Thyroid gland (tissue), 4 donors: Measurements from ENCODE around the gene HLA-C. TPM values are rescaled to one million over a fixed set of nuclear protein-coding genes. Genes with fewer than 3 reads are reported as not detected.

Experiments used
- DNase-seq, 2 donors: peaks; one replicate each; pipeline ENCODE4 v3.0.0-alpha.2; 2019
- H3K27ac ChIP-seq, 3 donors: fragments of 200-600 bp; sonication (generic); 1 replicate in 2 of 3; 2 replicates in 1 of 3; pipeline ENCODE4 v1.5.1; 2016 to 2019; ENCODE audit warnings: mild to moderate bottlenecking in 1 of 3, moderate library complexity in 1 of 3
- H3K27me3 ChIP-seq: fragments of 200-600 bp; sonication (generic); one replicate; pipeline ENCODE4 v1.5.1; 2019
- H3K36me3 ChIP-seq, 2 donors: fragments of 200-600 bp; sonication (generic); one replicate each; pipeline ENCODE4 v1.5.1; 2016 to 2019
- H3K4me1 ChIP-seq, 2 donors: fragments of 200-600 bp; sonication (generic); one replicate each; pipeline ENCODE4 v1.5.1; 2017 to 2019
- H3K4me3 ChIP-seq, 3 donors: fragments of 200-600 bp; sonication (generic); replicated peaks in 1 of 3; 1 replicate in 2 of 3; 2 replicates in 1 of 3; pipeline ENCODE4 v1.5.1; 2016; ENCODE audit warnings: mild to moderate bottlenecking in 1 of 3
- H3K9me3 ChIP-seq: fragments of 200-600 bp; sonication (generic); one replicate; pipeline ENCODE4 v1.5.1; 2017
- CTCF ChIP-seq, 6 experiments: fragments of 200-600 bp in 3 of 6; fragments of 450-650 bp in 3 of 6; sonication (generic) in 3 of 6; IDR thresholded peaks; one replicate each; pipeline ENCODE4 v1.5.1; 2016 to 2019; ENCODE audit warnings: antibody characterized with exemption in 6 of 6, mild to moderate bottlenecking in 2 of 6, inconsistent platforms in 1 of 6, moderate library complexity in 1 of 6
- POLR2A ChIP-seq, 2 donors: fragments of 450-650 bp; IDR thresholded peaks; one replicate each; pipeline ENCODE4 v1.6.1; 2017; ENCODE audit warnings: antibody characterized with exemption in 2 of 2, mild to moderate bottlenecking in 2 of 2, moderate library complexity in 1 of 2
- WGBS, 2 donors: methylation state at CpG; one replicate each; pipeline ENCODE4 v1.1.5; 2017; 5-methylcytosine and 5-hydroxymethylcytosine counted together
- intact Hi-C: fragments of 100-400 bp; cut with DNase I; formaldehyde crosslinking; loops from one replicate; pipeline ENCODE4 v1.15.1; 2023
- total RNA-seq, 4 donors: library from RNA; depleted of rRNA; stranded (reverse); fragments of >200 nt; gene quantifications; one replicate each; pipeline ENCODE4 v1.2.3, GENCODE V29; 2016

HLA-C gene
- total RNA-seq, 4 donors from 2014 or later = 170 to 540 (median 399) TPM

GRCh38 chr6:31299947-31300346, 28.1 kb upstream of the HLA-C start:
- Histone ChIP-seq H3K27ac (no peak overlapping the region), H3K27me3 (no peaks in the 10 kb centered on the region), H3K4me3 (no peak overlapping the region), H3K9me3 (no peaks in the 10 kb centered on the region), H3K36me3 (no peaks in the 10 kb centered on the region), H3K4me1 (no peaks in the 10 kb centered on the region)
- no peak for DNase-seq
- TF ChIP-seq CTCF (IDR thresholded peaks at IDR 0.05) = no peak
- TF ChIP-seq POLR2A (IDR thresholded peaks at IDR 0.05) = no peak
- intact Hi-C loops = no loop called here
- WGBS, 2 donors = 71 to 86% methylated on average over 3 of the region's 3 CpGs

- DNase-seq = no peak
- Histone ChIP-seq H3K4me1 (no peaks in the 10 kb centered on the region), H3K4me3 (no peak overlapping the region), H3K27ac (no peak overlapping the region), H3K36me3 (no peaks in the 10 kb centered on the region), H3K27me3 (no peaks in the 10 kb centered on the region), H3K9me3 (no peaks in the 10 kb centered on the region)
- intact Hi-C loops = no loop called here
- TF ChIP-seq POLR2A (IDR thresholded peaks at IDR 0.05) = no peak
- no peak for TF ChIP-seq CTCF (IDR thresholded peaks at IDR 0.05)
- WGBS, 2 donors = 21 to 47% methylated on average over 2 of the region's 2 CpGs
Measured at GRCh38 chr6:31299511-31299910, 27.6 kb upstream of the HLA-C start.

GRCh38 chr6:31294056-31294455, 22.2 kb upstream of the HLA-C start:
- DNase-seq = no peak
- no peaks in the 10 kb centered on the region for H3K36me3 ChIP-seq
- H3K9me3 ChIP-seq = no peaks in the 10 kb centered on the region
- TF ChIP-seq POLR2A (IDR thresholded peaks at IDR 0.05) (no peak), CTCF (IDR thresholded peaks at IDR 0.05) (no peak)
- intact Hi-C loops = no loop called here
- WGBS, 2 donors = 60 to 62% methylated on average over 3 of the region's 3 CpGs
- no peaks in the 10 kb centered on the region for H3K4me1 ChIP-seq
- H3K27me3 ChIP-seq = no peaks in the 10 kb centered on the region
- H3K27ac ChIP-seq = no peak overlapping the region
- H3K4me3 ChIP-seq = no peak overlapping the region

GRCh38 chr6:31293343-31293742, 21.5 kb upstream of the HLA-C start:
- WGBS, 2 donors = 21 to 23% methylated on average over 5 of the region's 5 CpGs
- Histone ChIP-seq H3K4me3 (no peak overlapping the region), H3K27ac (no peak overlapping the region), H3K36me3 (no peaks in the 10 kb centered on the region), H3K27me3 (no peaks in the 10 kb centered on the region), H3K4me1 (no peaks in the 10 kb centered on the region), H3K9me3 (no peaks in the 10 kb centered on the region)
- intact Hi-C loops = no loop called here
- DNase-seq = no peak
- no peak for TF ChIP-seq POLR2A (IDR thresholded peaks at IDR 0.05)
- no peak for TF ChIP-seq CTCF (IDR thresholded peaks at IDR 0.05)

GRCh38 chr6:31289788-31290187, 17.9 kb upstream of the HLA-C start:
- TF ChIP-seq CTCF (IDR thresholded peaks at IDR 0.05) = no peak
- TF ChIP-seq POLR2A (IDR thresholded peaks at IDR 0.05) = no peak
- no peak overlapping the region for H3K4me3 ChIP-seq
- H3K9me3 ChIP-seq = no peaks in the 10 kb centered on the region

More at GRCh38 chr6:31289788-31290187, 17.9 kb upstream of the HLA-C start:
- H3K27me3 ChIP-seq = no peaks in the 10 kb centered on the region
- intact Hi-C loops = no loop called here
- no peaks in the 10 kb centered on the region for H3K36me3 ChIP-seq
- no peaks in the 10 kb centered on the region for H3K4me1 ChIP-seq
- DNase-seq = no peak
- no peak overlapping the region for H3K27ac ChIP-seq
